ENCODE data around the gene ATP5PB.

The ATP5PB gene

GRCh38 chr1:111462370-111463028, 13.2 kb downstream of the ATP5PB start:
- Histone ChIP-seq H3K4me1 (ENCODE audit: insufficient read depth, low read length) (no peaks in the 10 kb centered on the region), H3K27ac (ENCODE audit: low read length) (no peak overlapping the region), H3K36me3 (ENCODE audit: insufficient read depth, low read length) (peaks cover 63% of the 10 kb centered on the region), H3K9ac (ENCODE audit: low read depth, low read length) (no peak overlapping the region), H4K20me1 (ENCODE audit: insufficient read depth, low read length) (no peaks in the 10 kb centered on the region), H3K27me3 (ENCODE audit: insufficient read depth, low read length, poor library complexity) (no peaks in the 10 kb centered on the region), H3K9me3 (ENCODE audit: insufficient read depth, low read length, severe bottlenecking) (no peaks in the 10 kb centered on the region), H3K4me2 (ENCODE audit: insufficient read depth, low read length) (no peak overlapping the region), H3K79me2 (ENCODE audit: insufficient read depth, low read length) (no peaks in the 10 kb centered on the region), H3K4me3 (ENCODE audit: low read depth in 1 of 2, low read length in 2 of 2) (no peak overlapping the region), H2AFZ (ENCODE audit: low read depth, low read length) (no peak overlapping the region)
- DNase-seq = no peak
- ATAC-seq (ENCODE audit: insufficient read depth, low read depth) = no peak
- TF ChIP-seq EZH2 (IDR thresholded peaks at IDR 0.05; ENCODE audit: borderline replicate concordance, low read depth, low read length, severe bottlenecking) (no peak), CTCF (IDR thresholded peaks at IDR 0.05; ENCODE audit: borderline replicate concordance, extremely low read depth, low read length, poor library complexity, severe bottlenecking) (no peak)

GRCh38 chr1:111463029-111463683, 13.9 kb downstream of the ATP5PB start:
- H3K4me1 ChIP-seq (ENCODE audit: insufficient read depth, low read length) = no peaks in the 10 kb centered on the region
- ATAC-seq (ENCODE audit: insufficient read depth, low read depth) (no peak), DNase-seq (no peak)
- H3K4me3 ChIP-seq (ENCODE audit: low read depth in 1 of 2, low read length in 2 of 2) = no peak overlapping the region
- H3K36me3 ChIP-seq (ENCODE audit: insufficient read depth, low read length) = peaks cover 62% of the 10 kb centered on the region
- no peaks in the 10 kb centered on the region for H3K9me3 ChIP-seq (ENCODE audit: insufficient read depth, low read length, severe bottlenecking)
- no peak overlapping the region for H3K9ac ChIP-seq (ENCODE audit: low read depth, low read length)
- no peak overlapping the region for H3K4me2 ChIP-seq (ENCODE audit: insufficient read depth, low read length)
- H2AFZ ChIP-seq (ENCODE audit: low read depth, low read length) = no peak overlapping the region
- no peaks in the 10 kb centered on the region for H3K27me3 ChIP-seq (ENCODE audit: insufficient read depth, low read length, poor library complexity)
- TF ChIP-seq EZH2 (IDR thresholded peaks at IDR 0.05; ENCODE audit: borderline replicate concordance, low read depth, low read length, severe bottlenecking) (no peak), CTCF (IDR thresholded peaks at IDR 0.05; ENCODE audit: borderline replicate concordance, extremely low read depth, low read length, poor library complexity, severe bottlenecking) (no peak)
- no peaks in the 10 kb centered on the region for H4K20me1 ChIP-seq (ENCODE audit: insufficient read depth, low read length)
- H3K79me2 ChIP-seq (ENCODE audit: insufficient read depth, low read length) = no peaks in the 10 kb centered on the region
- H3K27ac ChIP-seq (ENCODE audit: low read length) = no peak overlapping the region

GRCh38 chr1:111465754-111466153, 16.5 kb downstream of the ATP5PB start:
- Histone ChIP-seq H3K27me3 (ENCODE audit: insufficient read depth, low read length, poor library complexity) (no peaks in the 10 kb centered on the region), H3K4me2 (ENCODE audit: insufficient read depth, low read length) (no peak overlapping the region), H3K79me2 (ENCODE audit: insufficient read depth, low read length) (no peaks in the 10 kb centered on the region), H2AFZ (ENCODE audit: low read depth, low read length) (no peak overlapping the region), H3K9me3 (ENCODE audit: insufficient read depth, low read length, severe bottlenecking) (no peaks in the 10 kb centered on the region), H3K27ac (ENCODE audit: low read length) (no peak overlapping the region), H3K9ac (ENCODE audit: low read depth, low read length) (no peak overlapping the region), H3K36me3 (ENCODE audit: insufficient read depth, low read length) (peaks cover 59% of the 10 kb centered on the region), H3K4me1 (ENCODE audit: insufficient read depth, low read length) (peaks cover 9% of the 10 kb centered on the region), H4K20me1 (ENCODE audit: insufficient read depth, low read length) (no peaks in the 10 kb centered on the region), H3K4me3 (ENCODE audit: low read depth in 1 of 2, low read length in 2 of 2) (no peak overlapping the region)
- ATAC-seq (ENCODE audit: insufficient read depth, low read depth) (no peak), DNase-seq (no peak)
- TF ChIP-seq CTCF (IDR thresholded peaks at IDR 0.05; ENCODE audit: borderline replicate concordance, extremely low read depth, low read length, poor library complexity, severe bottlenecking) (no peak), EZH2 (IDR thresholded peaks at IDR 0.05; ENCODE audit: borderline replicate concordance, low read depth, low read length, severe bottlenecking) (no peak)
